Measurements from ENCODE around the gene BGLAP. TPM values are rescaled to one million over a fixed set of nuclear protein-coding genes. Genes with fewer than 3 reads are reported as not detected.

Gene BGLAP
- total and polyA plus RNA-seq, 2 of the 13 experiments (the other 11 are each of a cell fraction or from before 2014, with no cell fraction given), result 0.62 to 1.6 TPM

- TF ChIP-seq ZNF362 (CRISPR knock-in tag; IDR thresholded peaks at IDR 0.05; ENCODE audit: borderline replicate concordance) (no peak), ZNF770 (CRISPR knock-in tag; IDR thresholded peaks at IDR 0.05) (0 out of 2 replicates have a peak, but pooled peaks have one; percentile 28), MAZ (IDR thresholded peaks at IDR 0.05; ENCODE audit: borderline replicate concordance, low read depth, low read length) (no peak), MAZ (CRISPR knock-in tag; IDR thresholded peaks at IDR 0.05; ENCODE audit: low read depth) (no peak), RARA (CRISPR knock-in tag; IDR thresholded peaks at IDR 0.05) (peak; percentile 71), THAP9 (CRISPR knock-in tag; IDR thresholded peaks at IDR 0.05; ENCODE audit: borderline replicate concordance) (peak; percentile 47; the same call in 1 of the 2 replicates), ZNF205 (CRISPR knock-in tag; IDR thresholded peaks at IDR 0.05) (peak; percentile 19; the same call in 1 of the 2 replicates), TCF7 (IDR thresholded peaks at IDR 0.05; ENCODE audit: low read depth) (peak; percentile 56; the same call in 1 of the 2 replicates), THRA (CRISPR knock-in tag; IDR thresholded peaks at IDR 0.05; ENCODE audit: borderline replicate concordance) (0 out of 2 replicates have a peak, but pooled peaks have one; percentile 22), ZC3H13 (CRISPR knock-in tag; IDR thresholded peaks at IDR 0.05) (peak; percentile 84), ZNF646 (CRISPR knock-in tag; IDR thresholded peaks at IDR 0.05) (no peak), ESRRA (CRISPR knock-in tag; IDR thresholded peaks at IDR 0.05; ENCODE audit: low read depth) (peak; percentile 91)
Measured at GRCh38 chr1:156291226-156292061, 49.5 kb downstream of the BGLAP start (continued).

All from HepG2 (cell line).